K562 (cell line): ENCODE data around the gene ZNF277. TPM values are rescaled to one million over a fixed set of nuclear protein-coding genes. Genes with fewer than 3 reads are reported as not detected.

Source experiments
- ATAC-seq: fragments of 200-7000 bp; cut with Tn5 transposase; 3 replicates; pipeline ENCODE4 v1.9.1; 2020; ENCODE audit warnings: moderate library complexity
- BruUV-seq: library from RNA; stranded (reverse); fragments of 400-500 nt; replicated peaks from 2 replicates; lab custom pipeline; 2021; lab: Mats Ljungman, UMichigan
- CTCF ChIA-PET: fragments of 300-600 bp; formaldehyde crosslinking; extraction: SDS; loops from one replicate; lab custom pipeline; 2021; ENCODE audit warnings: low intra/inter-chr PET ratio; lab: Yijun Ruan, JAX
- POLR2A ChIA-PET: fragments of 300-600, 350-650 bp; sonication (Branson Sonifier 250); formaldehyde crosslinking; extraction: SDS; loops from one replicate; lab custom pipeline; 2021; ENCODE audit warnings: antibody characterized with exemption, inconsistent platforms; lab: Yijun Ruan, JAX
- DNase-seq, 4 experiments: peaks; one replicate each; pipeline versions ENCODE4 v3.0.0 to v3.0.0-alpha.2; 2011 to 2018; ENCODE audit warnings: low spot score in 3 of 4, mixed read lengths in 3 of 4; ENCODE audit errors: extremely low read depth in 1 of 4
- FAIRE-seq: peaks from 2 replicates; lab custom pipeline; 2011; peaks lifted over from hg19 to GRCh38; lab: Jason Lieb, UNC
- H2AFZ ChIP-seq: 2 replicates; pipeline ENCODE4 v1.6.0; 2011; ENCODE audit warnings: low read depth, low read length, control low read depth, inconsistent platforms
- H3K27ac ChIP-seq: fragments of 200-600 bp; 3 replicates; pipeline ENCODE4 v1.8.0; 2011; ENCODE audit warnings: low read depth, mild to moderate bottlenecking, control low read depth, inconsistent platforms, low read length, moderate library complexity, mixed read lengths; ENCODE audit errors: extremely low read depth
- H3K27me3 ChIP-seq, 2 experiments: fragments of 300-600 bp in 1 of 2; 2 replicates in 1 of 2; 3 replicates in 1 of 2; pipeline versions ENCODE4 v1.6.0 to v1.8.0; 2011; ENCODE audit warnings: inconsistent platforms in 2 of 2, low read length in 2 of 2, mild to moderate bottlenecking in 1 of 2, mixed read lengths in 1 of 2, moderate library complexity in 1 of 2; ENCODE audit not compliant: control insufficient read depth in 2 of 2, insufficient read depth in 2 of 2
- H3K36me3 ChIP-seq: fragments of 300-600 bp; 3 replicates; pipeline ENCODE4 v1.8.0; 2011; ENCODE audit warnings: mild to moderate bottlenecking, low read length, inconsistent platforms; ENCODE audit not compliant: control insufficient read depth, insufficient read depth
- H3K4me1 ChIP-seq, 2 experiments: fragments of 200-600 bp in 1 of 2; replicated peaks in 1 of 2; 2 replicates in 1 of 2; 3 replicates in 1 of 2; pipeline versions ENCODE4 v1.5.1 to v1.8.0; 2011; ENCODE audit warnings: inconsistent platforms in 2 of 2, low read length in 2 of 2, mild to moderate bottlenecking in 1 of 2, mixed read lengths in 1 of 2, moderate library complexity in 1 of 2; ENCODE audit not compliant: control insufficient read depth in 2 of 2, insufficient read depth in 2 of 2
- H3K4me2 ChIP-seq: 2 replicates; pipeline ENCODE4 v1.6.1; 2011; ENCODE audit warnings: low read length, control low read depth, inconsistent platforms, mixed read lengths; ENCODE audit not compliant: insufficient read depth
- H3K4me3 ChIP-seq: fragments of 200-600 bp; sonication (generic), shearing (Covaris generic); 2 replicates; pipeline ENCODE4 v1.5.1; 2016; ENCODE audit warnings: control low read depth, inconsistent platforms
- H3K79me2 ChIP-seq: fragments of 200-600 bp; 3 replicates; pipeline ENCODE4 v1.8.0; 2011; ENCODE audit warnings: low read length, inconsistent platforms; ENCODE audit not compliant: control insufficient read depth, insufficient read depth
- H3K9ac ChIP-seq, 2 experiments: 2 replicates each; pipeline versions ENCODE4 v1.6.0 to v1.6.1; 2011; ENCODE audit warnings: low read depth in 2 of 2, low read length in 2 of 2, control low read depth in 1 of 2, inconsistent platforms in 1 of 2, mild to moderate bottlenecking in 1 of 2, mixed read lengths in 1 of 2; ENCODE audit not compliant: insufficient read depth in 1 of 2
- H3K9me1 ChIP-seq: one replicate; pipeline ENCODE4 v1.6.0; 2011; ENCODE audit warnings: inconsistent platforms, mild to moderate bottlenecking, low read length, moderate library complexity; ENCODE audit not compliant: control insufficient read depth, insufficient read depth
- H3K9me3 ChIP-seq: replicated peaks from 2 replicates; pipeline ENCODE4 v1.5.1; 2011; ENCODE audit warnings: low read depth, low read length, inconsistent platforms; ENCODE audit not compliant: control insufficient read depth, insufficient read depth
- H4K20me1 ChIP-seq: replicated peaks from 2 replicates; pipeline ENCODE4 v1.6.1; 2011; ENCODE audit warnings: low read length, inconsistent platforms, mixed read lengths; ENCODE audit not compliant: control insufficient read depth, insufficient read depth
- CBX2 ChIP-seq: fragments of 200-600 bp; sonication (generic); IDR thresholded peaks from one replicate; pipeline ENCODE4 v1.6.1; 2012; ENCODE audit warnings: mild to moderate bottlenecking, low read length, inconsistent platforms; ENCODE audit not compliant: insufficient read depth, poor library complexity, severe bottlenecking
- CREM ChIP-seq: IDR thresholded peaks from 2 replicates; pipeline ENCODE4 v1.6.1; 2014; ENCODE audit warnings: antibody characterized with exemption, low read depth
- CXXC5 ChIP-seq: fragments of 250-450 bp; sonication (Bioruptor Pico); IDR thresholded peaks from 2 replicates; pipeline ENCODE4 v1.8.0; 2022; ENCODE audit warnings: inconsistent platforms, mild to moderate bottlenecking, moderate library complexity
- PHTF2 ChIP-seq: fragments of 250-450 bp; sonication (Bioruptor Pico); IDR thresholded peaks from 2 replicates; pipeline ENCODE4 v1.5.0; 2021; ENCODE audit warnings: mild to moderate bottlenecking
- POLR2G ChIP-seq: fragments of 200-400 bp; formaldehyde crosslinking; IDR thresholded peaks from 2 replicates; pipeline ENCODE4 v1.6.1; 2017; ENCODE audit warnings: low read depth, mild to moderate bottlenecking, antibody characterized with exemption, low read length, moderate library complexity
- RBM34 ChIP-seq: fragments of 200-400 bp; formaldehyde crosslinking; IDR thresholded peaks from 2 replicates; pipeline ENCODE4 v1.6.1; 2018; ENCODE audit warnings: low read length, borderline replicate concordance; ENCODE audit not compliant: insufficient read depth
- TAL1 ChIP-seq: fragments of 450-650 bp; IDR thresholded peaks from 2 replicates; pipeline ENCODE4 v1.6.1; 2016; ENCODE audit warnings: mild to moderate bottlenecking
- XRCC4 ChIP-seq: IDR thresholded peaks from one replicate; pipeline ENCODE4 v1.6.1; 2011; ENCODE audit not compliant: insufficient read depth, insufficient read length; ENCODE audit errors: extremely low read depth
- ZNF23 ChIP-seq: fragments of 250-450 bp; sonication (Bioruptor Pico); IDR thresholded peaks from 2 replicates; pipeline ENCODE4 v1.4.0; 2020; ENCODE audit warnings: mild to moderate bottlenecking
- ZNF347 ChIP-seq: fragments of 450-650 bp; formaldehyde crosslinking; IDR thresholded peaks from 2 replicates; pipeline ENCODE4 v1.4.0; 2020; ENCODE audit warnings: low read depth, mild to moderate bottlenecking, moderate library complexity
- WGBS: fragments of 100-300 bp; shearing (Covaris generic); methylation state at CpG from one replicate; pipeline ENCODE4 v1.1.6; 2016; ENCODE audit warnings: low coverage, mixed read lengths; ENCODE audit not compliant: insufficient coverage; ENCODE audit errors: missing lambda C conversion rate; 5-methylcytosine and 5-hydroxymethylcytosine counted together
- in situ Hi-C: fragments of 300-500 bp; cut with MboI; formaldehyde crosslinking; loops from 4 replicates; pipeline ENCODE4 v1.15.0; 2018; ENCODE audit warnings: inconsistent platforms, mixed read lengths
- intact Hi-C: fragments of 100-400 bp; cut with micrococcal nuclease; formaldehyde crosslinking; loops from 2 replicates; pipeline ENCODE4 v1.14.2; 2022
- polyA plus RNA-seq, 8 experiments: library from polyadenylated mRNA; depleted of rRNA in 4 of 8; stranded (reverse) in 5 of 8; unstranded in 3 of 8; fragments of >200 nt; fragmentation: Nextera tagmentation in 2 of 8; fragmentation: Illumina TruSeq in 1 of 8; extraction: Ambion mirVana in 2 of 8; extraction: Trizol in 1 of 8; gene quantifications; 2 replicates each; pipeline versions ENCODE4 v1.2.1 to v1.2.3, GENCODE V29; 2011 to 2014; ENCODE audit warnings: inconsistent platforms in 1 of 8, missing spikeins in 1 of 8
- total RNA-seq, 7 experiments: library from RNA; depleted of rRNA in 6 of 7; stranded (reverse); fragments of >200 nt in 6 of 7; fragmentation: Illumina TruSeq in 2 of 7; extraction: Trizol in 2 of 7; gene quantifications; 2 replicates each; pipeline versions ENCODE4 v1.2.1 to v1.2.3, GENCODE V29; 2011 to 2021; ENCODE audit warnings: low replicate concordance in 1 of 7
- TF ChIP-seq, protein P1 (sequence below): fragments of 450-650 bp; IDR thresholded peaks from 2 replicates; pipeline ENCODE4 v1.6.1; 2016

The ZNF277 gene
- total and polyA plus RNA-seq, 9 of the 15 experiments (the other 6 are each of a cell fraction or from before 2014, with no cell fraction given) = 18.8 to 33.5 (median 27.7) TPM

GRCh38 chr7:112266141-112266540 lies 59.6 kb downstream of the ZNF277 start:
- no TSS peak for BruUV-seq
- H3K36me3 ChIP-seq = no peaks in the 10 kb centered on the region
- no peaks in the 10 kb centered on the region; a peak in 1 of 5 replicates for H3K4me1 ChIP-seq
- no peak for ATAC-seq
- intact Hi-C loops = no loop called here
- in situ Hi-C loops = no loop called here
- H3K9me1 ChIP-seq = no peaks in the 10 kb centered on the region
- POLR2A ChIA-PET = interaction anchor here (0.6 to 1.3 kb wide), 2 partner anchors 10 to 15 kb away, joined by 3 to 4 read pairs; no protein-coding TSS in a partner anchor
- H3K79me2 ChIP-seq = no peaks in the 10 kb centered on the region
- TF ChIP-seq TAL1 (no peak), CREM (no peak), XRCC4 (no peak), RBM34 (no peak), PHTF2 (CRISPR knock-in tag) (no peak), ZNF23 (CRISPR knock-in tag) (no peak), POLR2G (no peak), ZNF347 (CRISPR knock-in tag) (no peak), CXXC5 (CRISPR knock-in tag) (no peak), CBX2 (no peak)
- TF ChIP-seq, protein P1, sequence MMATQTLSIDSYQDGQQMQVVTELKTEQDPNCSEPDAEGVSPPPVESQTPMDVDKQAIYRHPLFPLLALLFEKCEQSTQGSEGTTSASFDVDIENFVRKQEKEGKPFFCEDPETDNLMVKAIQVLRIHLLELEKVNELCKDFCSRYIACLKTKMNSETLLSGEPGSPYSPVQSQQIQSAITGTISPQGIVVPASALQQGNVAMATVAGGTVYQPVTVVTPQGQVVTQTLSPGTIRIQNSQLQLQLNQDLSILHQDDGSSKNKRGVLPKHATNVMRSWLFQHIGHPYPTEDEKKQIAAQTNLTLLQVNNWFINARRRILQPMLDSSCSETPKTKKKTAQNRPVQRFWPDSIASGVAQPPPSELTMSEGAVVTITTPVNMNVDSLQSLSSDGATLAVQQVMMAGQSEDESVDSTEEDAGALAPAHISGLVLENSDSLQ = no peak
- TF ChIP-seq, all 486 proteins: peak for 0
- Histone ChIP-seq H4K20me1 (peaks cover 8% of the 10 kb centered on the region; the same call in 1 of the 2 replicates), H3K27ac (no peak overlapping the region), H3K4me3 (no peak overlapping the region), H3K4me2 (no peak overlapping the region), H2AFZ (no peak overlapping the region), H3K9me3 (no peaks in the 10 kb centered on the region), H3K9ac (no peak overlapping the region), H3K27me3 (no peaks in the 10 kb centered on the region)
- no peak for FAIRE-seq
- WGBS = 39% methylated on average over 3 of the region's 3 CpGs
- CTCF ChIA-PET = no interaction called here
- no peak for DNase-seq
